Measurements from ENCODE around the gene SPRR2E.
"Not testable (repeated sequence)": the region's sequence is repeated elsewhere in the genome, so short reads cannot be mapped to it uniquely, and the experiment has no call there.

Gene SPRR2E

DNA sequence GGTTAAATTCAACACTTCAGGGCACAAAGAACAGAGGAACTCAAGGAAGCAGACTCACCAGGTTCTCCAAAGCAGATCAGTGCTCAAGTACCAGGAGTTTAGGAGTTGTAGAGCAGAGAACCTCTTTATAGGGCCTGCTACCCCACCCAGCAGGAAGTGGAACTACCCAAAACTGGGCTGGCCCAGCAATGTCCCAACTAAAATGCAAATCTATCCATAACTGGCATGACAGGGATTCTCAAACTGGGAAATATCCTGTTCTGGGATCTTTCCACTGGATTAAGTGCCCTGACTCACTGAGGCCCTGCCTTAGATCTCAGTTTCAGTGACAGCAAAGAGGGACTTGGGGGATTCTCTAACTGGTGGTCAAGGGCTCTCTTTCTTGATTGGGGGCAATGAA is at the start of gene SPRR2E:
TSS of gene SPRR2E (minus strand) at position 101 of the 400 bp plus-strand sequence. CDS start 775 bp downstream, outside the sequence.
- no peak for DNase-seq (ENCODE audit: low read depth in 3 of 3)

DNA sequence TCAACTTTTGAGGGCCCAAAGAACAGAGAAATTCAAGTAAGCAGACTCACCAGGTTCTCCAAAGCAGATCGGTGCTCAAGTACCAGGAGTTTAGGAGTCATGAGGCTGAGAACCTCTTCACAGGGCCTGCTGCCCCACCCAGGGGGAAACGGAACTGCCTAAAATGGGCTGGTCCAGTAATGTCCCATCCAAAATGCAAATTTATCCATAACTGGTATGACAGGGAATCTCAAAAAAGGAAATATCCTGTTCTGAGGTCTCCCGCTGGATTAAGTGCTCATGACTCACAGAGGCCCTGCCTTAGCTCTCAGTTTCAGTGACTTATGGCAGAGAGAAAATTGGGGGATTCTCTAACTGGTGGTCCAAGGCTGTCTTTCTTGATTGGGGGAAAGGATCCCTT is 47.1 kb upstream of the SPRR2E start:
- no peak for DNase-seq (ENCODE audit: low read depth in 3 of 3)

DNA sequence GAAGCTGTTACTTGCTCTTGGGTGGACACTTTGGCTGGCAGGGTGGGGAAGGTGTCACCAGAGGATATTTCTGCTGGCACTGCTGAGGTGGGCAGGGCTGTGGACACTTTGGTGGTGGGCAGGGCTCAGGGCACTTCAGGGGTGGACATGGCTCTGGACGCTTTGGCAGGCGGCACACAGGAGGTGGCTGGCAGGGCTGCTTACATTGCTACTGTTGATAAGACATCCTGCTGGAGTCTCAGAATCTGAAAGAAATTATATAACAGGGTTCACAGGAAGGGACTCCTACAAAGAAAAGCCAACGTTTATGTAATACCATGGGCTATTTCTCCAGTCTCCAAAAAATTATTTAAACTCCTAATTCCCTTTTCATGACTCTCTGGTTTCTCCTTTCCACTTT is 46.2 kb upstream of the SPRR2E start:
- DNase-seq (ENCODE audit: low read depth in 3 of 3): no peak

DNA sequence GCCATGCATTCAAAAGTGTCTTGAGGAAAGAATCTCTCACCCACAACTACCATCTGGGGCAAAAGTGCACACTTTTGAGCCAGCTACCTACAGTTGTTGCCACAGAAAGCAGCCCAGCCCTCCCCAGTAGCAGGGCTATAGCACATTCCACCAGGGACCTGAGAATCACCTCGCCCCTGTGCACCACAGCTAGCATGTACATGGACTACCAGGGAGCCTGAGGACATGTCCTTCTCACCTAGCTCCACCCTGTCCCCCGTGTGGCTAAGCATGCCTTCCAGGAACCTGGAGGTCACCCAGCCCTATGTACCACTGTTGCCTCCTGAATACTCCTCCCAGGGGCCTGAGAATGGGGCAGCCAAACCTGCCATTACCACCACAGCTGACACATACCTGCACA is 39.4 kb upstream of the SPRR2E start:
- no peak for DNase-seq (ENCODE audit: low read depth in 3 of 3)

DNA sequence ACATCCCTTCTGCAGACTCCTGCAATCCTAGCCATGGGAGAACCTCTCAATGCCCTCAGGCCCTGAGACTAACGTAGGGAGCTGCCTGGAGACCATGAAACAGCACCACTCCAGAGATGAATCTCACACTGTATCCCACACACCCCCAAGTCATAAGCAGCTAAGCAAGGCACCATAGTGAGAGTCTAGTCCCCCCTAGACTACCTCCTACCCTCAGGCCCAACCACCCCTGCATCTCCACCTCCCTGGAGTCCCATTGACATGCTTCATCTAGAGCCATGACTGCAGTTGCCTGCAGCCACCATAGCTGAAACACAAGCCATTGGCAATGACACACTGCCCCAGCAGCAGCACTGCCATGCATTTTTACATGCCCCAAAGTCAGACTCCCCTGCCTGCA is 38.9 kb upstream of the SPRR2E start:
- DNase-seq (ENCODE audit: low read depth in 3 of 3): no peak

DNA sequence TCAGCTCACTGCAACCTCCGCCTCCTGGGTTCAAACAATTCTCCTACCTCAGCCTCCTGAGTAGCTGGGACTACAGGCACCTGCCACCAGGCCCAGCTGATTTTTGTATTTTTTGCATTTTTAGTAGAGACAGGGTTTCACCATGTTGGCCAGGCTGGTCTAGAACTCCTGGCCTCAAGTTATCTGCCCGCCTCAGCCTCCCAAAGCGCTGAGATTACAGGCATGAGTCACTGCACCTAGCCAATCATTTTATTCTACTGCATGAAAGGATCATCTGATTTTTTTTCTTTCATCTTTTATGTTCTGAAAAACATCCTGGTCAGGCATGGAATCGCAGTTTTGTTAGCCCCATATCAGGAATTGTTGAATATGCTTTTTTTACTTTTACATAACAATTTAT is 34.4 kb upstream of the SPRR2E start:
- DNase-seq (ENCODE audit: low read depth in 3 of 3): not testable (repeated sequence)

DNA sequence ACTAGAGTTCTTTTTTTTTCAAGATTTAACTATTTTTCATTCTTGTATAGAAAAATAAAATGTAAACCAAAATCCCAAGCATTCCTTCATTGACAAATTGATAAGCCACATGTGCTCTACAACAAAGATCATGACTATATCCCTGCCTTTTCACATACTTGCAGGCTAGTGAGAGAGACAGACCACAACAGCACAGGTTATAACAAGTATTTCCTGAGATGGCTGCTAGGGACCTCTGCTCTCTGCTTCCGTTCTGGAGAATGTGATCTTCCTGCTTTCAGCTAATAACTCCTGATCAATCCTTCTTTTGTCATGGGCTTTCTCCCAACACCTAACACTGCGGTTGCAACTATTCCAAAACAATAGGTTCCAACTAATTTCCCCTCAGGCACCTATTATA is 33.0 kb upstream of the SPRR2E start:
- no peak for DNase-seq (ENCODE audit: low read depth in 3 of 3)

DNA sequence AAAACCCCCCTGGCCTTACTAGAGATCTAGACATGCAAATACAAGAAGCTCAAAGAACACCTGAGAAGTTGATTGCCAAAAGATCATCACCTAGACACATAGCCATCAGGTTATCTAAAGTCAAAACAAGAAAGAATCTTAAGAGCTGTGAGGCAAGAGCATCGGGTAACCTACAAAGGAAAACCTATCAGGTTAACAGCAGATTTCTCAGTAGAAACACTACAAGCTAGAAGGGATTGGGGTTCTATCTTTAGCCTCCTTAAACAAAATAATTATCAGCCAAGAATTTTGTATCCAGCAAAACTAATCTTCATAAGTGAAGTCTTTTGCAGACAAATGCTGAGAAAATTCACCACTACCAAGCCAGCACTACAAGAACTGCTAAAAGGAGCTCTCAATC is 31.2 kb upstream of the SPRR2E start:
- DNase-seq (ENCODE audit: low read depth in 3 of 3): no peak

DNA sequence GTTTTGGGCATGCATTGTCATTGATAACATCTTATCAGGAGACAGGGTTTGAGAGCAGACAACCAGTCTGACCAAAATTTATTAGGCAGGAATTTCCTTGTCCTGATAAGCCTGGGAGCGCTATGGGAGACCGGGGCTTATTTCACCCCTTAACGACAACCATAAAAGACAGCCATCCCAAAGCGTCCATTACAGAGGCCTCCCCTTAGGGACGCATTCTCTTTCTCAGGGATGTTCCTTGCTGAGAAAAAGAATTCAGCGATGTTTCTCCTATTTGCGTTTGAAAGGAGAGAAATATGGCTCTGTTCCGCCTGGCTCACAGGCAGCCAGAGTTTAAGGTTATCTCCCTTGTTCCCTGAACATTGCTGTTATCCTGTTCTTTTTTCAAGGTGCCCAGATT is 29.5 kb upstream of the SPRR2E start:
- DNase-seq (ENCODE audit: low read depth in 3 of 3): not testable (repeated sequence)

DNA sequence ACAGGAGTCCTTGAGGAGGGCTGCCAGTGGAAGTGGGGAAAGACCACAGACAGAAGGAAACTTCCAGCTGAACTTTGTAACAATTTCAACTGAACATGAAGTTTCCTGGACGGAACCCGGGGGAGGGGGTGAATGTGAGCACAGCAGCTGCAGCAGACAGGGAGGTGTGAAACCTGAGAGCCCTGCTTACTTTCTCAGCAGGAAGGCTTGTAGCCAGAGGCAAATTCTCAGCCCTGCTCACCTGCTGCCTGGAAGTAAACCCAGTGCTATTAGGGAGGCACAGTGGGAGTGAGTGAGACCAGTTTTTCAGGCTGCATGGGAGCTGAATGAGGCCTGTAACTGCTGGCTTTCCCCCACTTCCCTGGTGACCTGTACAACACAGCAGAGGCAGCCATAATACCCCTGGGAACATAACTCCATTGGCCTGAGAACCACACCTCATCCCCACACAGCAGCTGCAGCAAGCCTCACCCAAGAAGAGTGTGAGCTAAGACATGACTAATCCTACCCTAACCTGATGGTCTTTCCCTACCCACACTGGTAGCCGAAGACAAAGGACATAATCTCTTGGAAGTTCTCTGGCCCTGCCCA is 28.6 kb upstream of the SPRR2E start:
- DNase-seq (ENCODE audit: low read depth in 3 of 3): no peak

DNA sequence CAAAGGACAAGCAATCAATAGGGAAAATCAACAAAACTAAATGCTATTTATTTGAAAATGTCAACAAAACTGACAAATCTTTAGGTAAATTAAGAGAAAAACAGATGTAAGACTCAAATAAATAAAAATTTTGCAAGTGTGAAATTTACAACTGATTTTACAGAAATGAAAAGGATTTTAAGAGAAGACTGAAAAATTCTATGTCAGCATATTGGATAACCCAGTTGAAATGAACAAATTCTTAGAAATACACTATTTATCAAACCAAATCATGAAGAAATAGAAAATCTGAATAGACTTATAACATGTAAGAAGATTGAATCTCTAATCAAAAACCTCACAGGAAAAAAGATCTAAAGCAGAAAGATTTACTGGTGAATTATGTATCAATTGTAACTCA is 26.6 kb upstream of the SPRR2E start:
- DNase-seq (ENCODE audit: low read depth in 3 of 3): no peak

DNA sequence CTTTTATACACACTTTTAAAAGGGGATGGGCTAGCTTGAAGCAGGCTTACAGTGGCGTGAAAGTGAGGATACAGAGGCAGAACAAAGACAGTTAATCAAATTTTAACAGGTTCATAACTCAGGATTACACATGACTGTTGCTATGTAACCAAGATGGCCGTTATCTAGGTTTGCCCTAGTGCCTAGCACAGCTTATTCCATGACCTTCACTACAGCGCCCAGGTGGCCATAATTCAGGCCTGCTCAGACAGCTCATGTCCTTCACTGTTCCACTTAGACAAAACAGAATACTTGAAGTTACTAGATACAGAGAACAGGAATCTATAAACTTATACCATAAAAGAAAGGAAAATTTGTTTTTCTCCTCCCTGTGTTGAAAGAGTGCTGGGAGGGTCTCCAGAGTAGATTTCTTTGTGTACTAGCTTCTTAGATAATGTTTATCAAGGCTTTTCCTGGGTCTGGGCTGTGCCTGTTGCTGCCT is 25.2 kb upstream of the SPRR2E start:
- no peak for DNase-seq (ENCODE audit: low read depth in 3 of 3)

DNA sequence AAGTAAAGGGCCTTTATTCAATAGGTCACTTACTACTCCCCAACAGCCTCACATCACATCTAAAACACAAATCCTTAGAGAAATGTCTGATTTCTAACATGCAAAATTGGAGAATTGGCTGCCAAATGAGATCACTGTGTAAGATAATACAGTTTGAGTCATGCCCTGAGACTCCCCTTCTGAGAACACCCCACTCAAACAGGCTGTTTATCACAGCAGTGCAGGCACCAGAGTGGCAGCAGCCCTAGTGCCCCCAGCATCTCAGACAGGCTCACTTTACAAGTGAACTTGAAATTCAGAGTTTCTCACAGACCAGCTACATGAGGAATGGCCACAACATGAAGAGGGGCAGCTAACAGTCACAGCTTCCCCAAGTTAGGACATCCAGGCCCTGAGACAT is 20.9 kb upstream of the SPRR2E start:
- not testable (repeated sequence) for DNase-seq (ENCODE audit: low read depth in 3 of 3)

DNA sequence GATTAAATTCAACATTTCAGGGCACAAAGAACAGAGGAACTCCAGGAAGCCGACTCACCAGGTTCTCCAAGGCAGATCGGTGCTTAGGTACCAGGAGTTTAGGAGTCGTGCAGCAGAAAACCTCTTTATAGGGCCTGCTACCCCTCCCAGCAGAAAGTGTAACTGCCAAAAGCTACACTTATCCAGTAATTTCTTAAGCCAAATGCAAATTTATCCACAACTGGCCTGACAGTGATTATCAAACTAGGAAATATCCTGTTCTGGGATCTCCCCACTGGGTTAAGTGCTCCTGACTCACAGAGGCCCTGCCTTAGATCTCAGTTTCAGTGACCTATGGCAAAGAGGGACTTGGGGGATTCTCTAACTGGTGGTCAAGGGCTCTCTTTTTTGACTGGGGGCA is 19.1 kb upstream of the SPRR2E start, which contains the start of gene SPRR2F:
TSS of gene SPRR2F (minus strand) at position 101 of the 400 bp plus-strand sequence. CDS start 783 bp downstream, outside the sequence.
- DNase-seq (ENCODE audit: low read depth in 3 of 3): no peak

DNA sequence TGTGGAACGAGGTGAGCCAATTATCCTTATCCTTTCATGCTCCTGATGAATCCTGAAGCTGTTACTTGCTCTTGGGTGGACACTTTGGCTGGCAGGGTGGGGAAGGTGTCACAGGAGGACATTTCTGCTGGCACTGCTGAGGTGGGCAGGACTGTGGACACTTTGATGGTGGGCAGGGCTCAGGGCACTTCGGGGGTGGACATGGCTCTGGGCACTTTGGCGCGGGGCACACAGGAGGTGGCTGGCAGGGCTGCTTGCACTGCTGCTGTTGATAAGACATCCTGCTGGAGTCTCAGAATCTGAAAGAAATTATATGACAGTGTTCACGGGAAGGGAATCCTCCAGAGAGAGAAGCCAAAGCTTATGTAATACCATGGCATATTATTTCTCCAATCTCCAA is 18.1 kb upstream of the SPRR2E start:
- DNase-seq (ENCODE audit: low read depth in 3 of 3): not testable (repeated sequence)

DNA sequence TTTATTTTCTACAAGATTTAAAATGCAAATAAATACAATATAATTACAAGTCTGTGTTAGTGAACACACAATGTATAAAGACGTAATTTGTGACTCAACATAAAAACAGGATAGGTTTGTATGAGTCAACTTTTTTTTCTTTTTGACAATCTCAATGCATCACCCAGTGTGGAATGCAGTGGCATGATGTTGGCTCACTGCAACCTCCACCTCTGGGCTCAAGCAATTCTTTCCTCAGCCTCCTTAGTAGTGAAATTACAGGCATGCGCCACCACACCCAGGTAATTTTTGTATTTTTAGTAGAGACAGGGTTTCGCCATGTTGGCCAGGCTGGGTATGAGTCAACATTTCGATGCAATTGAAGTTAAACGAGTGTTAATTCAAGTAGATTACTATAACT is 5.9 kb upstream of the SPRR2E start:
- no peak for DNase-seq (ENCODE audit: low read depth in 3 of 3)

DNA sequence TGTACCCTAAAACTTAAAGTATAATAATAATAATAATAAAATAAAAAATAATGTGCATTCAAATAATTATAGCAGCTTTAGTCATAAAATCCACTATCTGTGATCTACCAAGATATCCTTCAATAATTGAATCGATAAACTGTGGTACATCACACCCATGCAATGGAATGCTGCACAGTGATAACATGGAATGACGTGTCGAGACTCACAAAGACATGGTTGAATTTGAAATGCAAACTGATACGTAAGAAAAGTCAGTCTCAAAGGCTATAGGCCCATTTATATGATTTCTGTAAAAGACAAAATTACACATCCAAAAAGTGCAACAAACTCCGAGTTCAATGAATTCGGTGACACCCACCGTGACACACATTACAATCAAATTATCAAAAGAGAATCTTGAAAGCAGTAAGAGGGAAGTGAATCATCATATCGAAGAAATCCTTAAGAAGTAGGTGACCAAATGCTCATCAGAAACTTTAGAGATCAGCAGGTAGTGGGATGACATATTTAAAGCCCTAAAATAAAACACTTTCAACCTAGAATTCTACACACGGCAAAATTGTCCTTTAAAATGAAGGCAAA is 5.2 kb upstream of the SPRR2E start:
- DNase-seq (ENCODE audit: low read depth in 3 of 3): no peak

DNA sequence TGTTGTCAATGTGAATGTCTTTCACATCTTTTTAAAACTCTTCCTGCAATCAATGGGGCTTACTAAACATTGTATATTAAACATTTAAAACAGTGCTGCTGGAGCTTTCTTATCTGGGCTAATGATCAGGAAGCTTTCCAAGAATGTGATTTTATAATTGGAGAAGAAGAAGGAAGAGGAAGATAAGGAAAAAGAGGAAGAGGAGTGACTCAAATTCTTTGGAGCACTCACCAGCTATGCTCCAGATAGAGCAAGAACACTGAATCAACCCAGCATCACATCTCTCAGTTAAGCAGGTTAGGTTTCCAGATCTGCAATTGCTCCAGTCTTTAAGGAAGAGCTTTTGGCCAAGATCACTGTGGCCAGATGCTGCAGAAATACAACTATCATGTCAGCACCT is 1.4 kb upstream of the SPRR2E start:
- no peak for DNase-seq (ENCODE audit: low read depth in 3 of 3)

DNA sequence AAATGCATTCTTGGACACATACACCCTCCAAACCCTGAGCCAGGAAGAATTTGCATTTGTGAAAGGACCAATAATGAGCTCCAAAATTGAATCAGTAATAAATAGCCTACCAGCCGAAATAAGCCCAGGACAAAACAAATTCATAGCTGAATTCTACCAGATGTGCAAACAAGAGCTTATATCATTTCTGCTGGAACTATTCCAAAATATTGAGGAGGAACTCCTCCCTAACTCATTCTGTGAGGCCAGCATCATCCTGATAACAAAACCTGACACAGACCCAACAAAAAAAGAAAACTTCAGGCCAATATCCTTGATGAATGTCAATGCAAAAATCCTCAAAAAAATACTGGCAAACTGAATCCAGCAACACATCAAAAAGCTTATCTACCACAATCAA is 6.7 kb downstream of the SPRR2E start:
- DNase-seq (ENCODE audit: low read depth in 3 of 3): no peak

DNA sequence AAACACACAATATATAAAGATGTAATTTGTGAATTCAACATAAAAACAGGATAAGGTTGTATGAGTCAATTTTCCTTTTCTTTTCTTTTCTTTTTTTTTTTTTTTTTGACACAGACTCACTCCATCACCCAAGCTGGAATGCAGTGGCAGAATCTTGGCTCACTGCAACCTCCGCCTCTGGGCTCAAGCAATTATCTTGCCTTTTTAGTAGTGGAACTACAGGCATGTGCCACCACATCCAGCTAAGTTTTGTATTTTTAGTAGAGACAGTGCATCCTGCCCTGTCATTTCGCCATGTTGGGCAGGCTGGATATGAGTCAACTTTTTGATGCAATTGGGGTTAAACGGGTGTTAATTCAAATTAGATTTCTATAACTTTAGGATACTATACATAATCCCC is 12.6 kb downstream of the SPRR2E start:
- DNase-seq (ENCODE audit: low read depth in 3 of 3): no peak

DNA sequence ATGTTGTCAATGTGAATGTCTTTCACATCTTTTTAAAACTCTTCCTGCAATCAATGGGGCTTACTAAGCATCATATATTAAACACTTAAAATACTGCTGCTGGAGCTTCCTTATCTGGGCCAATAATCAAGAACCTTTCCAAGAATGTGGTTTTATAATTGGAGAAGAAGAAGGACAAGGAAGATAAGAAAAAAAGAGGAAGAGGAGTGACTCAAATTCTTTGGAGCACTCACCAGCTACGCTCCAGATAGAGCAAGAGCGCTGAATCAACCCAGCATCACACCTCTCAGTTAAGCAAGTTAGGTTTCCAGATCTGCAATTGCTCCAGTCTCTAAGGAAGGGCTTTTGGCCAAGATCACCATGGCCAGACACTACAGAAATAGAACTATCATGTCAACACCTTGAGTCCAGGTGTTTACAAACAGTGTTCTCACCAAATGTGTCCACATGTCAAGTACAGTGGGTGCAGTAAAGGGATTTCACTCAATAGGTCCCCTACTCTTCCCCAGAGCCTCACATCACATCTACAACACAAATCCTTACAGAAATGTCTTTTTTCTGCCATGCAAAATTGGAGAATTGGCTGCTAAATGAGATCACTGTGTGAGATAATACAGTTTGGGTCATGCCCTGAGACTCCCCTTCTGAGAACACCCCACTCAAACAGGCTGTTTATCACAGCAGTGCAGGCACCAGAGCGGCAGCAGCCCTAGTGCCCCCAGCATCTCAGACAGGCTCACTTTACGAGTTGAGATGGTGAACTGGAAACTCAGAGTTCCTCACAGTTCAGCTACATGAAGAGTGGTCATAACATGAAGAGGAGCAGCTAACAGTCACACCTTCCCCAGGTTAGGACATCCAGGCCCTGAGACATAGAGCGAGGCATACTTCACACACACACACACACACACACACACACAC is 21.3 kb downstream of the SPRR2E start:
- DNase-seq (ENCODE audit: low read depth in 3 of 3): no peak

DNA sequence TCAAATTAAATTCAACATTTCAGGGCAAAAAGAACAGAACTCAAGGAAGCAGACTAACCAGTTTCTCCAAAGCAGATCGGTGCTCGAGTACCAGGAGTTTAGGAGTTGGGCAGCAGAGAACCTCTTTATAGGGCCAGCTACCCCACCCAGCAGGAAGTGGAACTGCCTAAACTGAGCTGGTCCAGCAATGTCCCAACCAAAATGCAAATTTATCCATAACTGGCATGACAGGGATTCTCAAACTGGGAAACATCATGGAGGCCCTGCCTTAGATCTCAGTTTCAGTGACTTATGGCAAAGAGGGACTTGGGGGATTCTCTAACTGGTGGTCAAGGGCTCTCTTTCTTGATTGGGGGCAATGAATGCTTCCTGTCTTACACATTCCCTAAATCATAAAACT is 22.8 kb downstream of the SPRR2E start, which contains the start of gene SPRR2B:
TSS of gene SPRR2B (minus strand) at position 101 of the 400 bp plus-strand sequence. CDS start 772 bp downstream, outside the sequence.
- no peak for DNase-seq (ENCODE audit: low read depth in 3 of 3)

DNA sequence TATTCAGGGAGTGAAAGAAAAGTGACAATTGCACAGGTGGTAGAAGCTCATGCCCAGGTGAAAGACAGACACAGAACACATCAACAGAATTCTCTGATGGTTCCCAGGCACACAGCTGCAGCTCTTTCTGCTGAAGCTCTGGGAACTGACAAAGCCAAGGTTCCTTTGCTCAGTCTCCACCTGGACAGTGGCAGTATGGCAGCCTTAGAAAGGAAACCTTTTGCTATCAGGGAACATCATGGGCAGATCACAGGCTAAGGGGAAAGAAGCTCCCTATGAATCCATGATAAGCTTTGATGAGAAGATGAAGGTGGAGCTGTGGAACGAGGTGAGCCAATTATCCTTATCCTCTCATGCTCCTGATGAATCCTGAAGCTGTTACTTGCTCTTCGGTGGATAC is 24.1 kb downstream of the SPRR2E start:
- DNase-seq (ENCODE audit: low read depth in 3 of 3): no peak

Data from stimulated activated CD4-positive, alpha-beta T cell treated with anti-CD3 and anti-CD28 coated beads, TNF-alpha, amount 100 ng/mL, for 4 hours (primary cell).